ENCODE measurements around the gene NOP14. TPM values are rescaled to one million over a fixed set of nuclear protein-coding genes. Genes with fewer than 3 reads are reported as not detected.

Gene NOP14
- total and polyA plus RNA-seq, 2 donors (not counting 1 experiment from before 2014, with no cell fraction given): 9.1 to 30.4 TPM

DNA sequence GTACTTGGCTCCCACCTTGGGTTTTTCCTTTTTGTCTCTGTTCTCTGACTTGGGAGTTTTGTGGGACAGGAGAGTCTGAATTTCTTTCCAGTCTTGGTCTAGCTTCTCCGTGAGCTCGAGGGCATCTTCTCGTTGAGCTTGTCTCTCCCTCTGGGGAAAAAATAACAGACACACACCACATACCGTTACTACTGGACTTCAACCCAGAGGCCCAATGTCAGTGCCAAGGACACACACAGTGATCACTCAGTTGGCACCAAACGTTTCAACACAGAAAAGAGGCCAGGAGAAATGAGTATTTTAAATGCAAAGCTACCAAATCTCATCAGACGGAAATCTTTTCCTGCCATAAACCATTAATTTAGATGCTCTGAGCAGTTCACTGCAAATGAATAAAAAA, 9.7 kb downstream of the NOP14 start:
- 97% methylated on average over 5 of the region's 6 CpGs for WGBS (ENCODE audit: insufficient coverage)
- Histone ChIP-seq H3K36me3 (replicated peaks in 1 of 2; ENCODE audit: control extremely low read depth in 1 of 2, control insufficient read depth in 1 of 2, extremely low read depth in 1 of 2, insufficient read depth in 2 of 2, low read length in 1 of 2) (peaks cover 2 to 86% of the 10 kb centered on the region in 2 experiments), H3K9me3 (ENCODE audit: control extremely low read depth in 1 of 3, control insufficient read depth in 2 of 3, insufficient read depth in 1 of 3, low read length in 2 of 3) (peaks cover 0 to 6% (median 0%) of the 10 kb centered on the region in 3 donors), H2AFZ (ENCODE audit: insufficient read depth, low read depth, low read length, poor library complexity, severe bottlenecking) (no peak overlapping the region), H3K9ac (ENCODE audit: low read length) (no peak overlapping the region), H4K20me1 (ENCODE audit: control insufficient read depth, insufficient read depth, low read length, poor library complexity, severe bottlenecking) (peaks cover 43% of the 10 kb centered on the region), H3K4me2 (replicated peaks; ENCODE audit: low read depth, low read length, poor library complexity, severe bottlenecking) (no peak overlapping the region), H3K27me3 (replicated peaks in 1 of 4; ENCODE audit: control extremely low read depth in 1 of 4, control insufficient read depth in 3 of 4, insufficient read depth in 4 of 4, low read length in 3 of 4) (no peaks in the 10 kb centered on the region), H3K79me2 (ENCODE audit: control insufficient read depth, insufficient read depth, low read length) (peaks cover 12% of the 10 kb centered on the region), H3K4me1 (ENCODE audit: control insufficient read depth in 2 of 2, insufficient read depth in 2 of 2, low read length in 2 of 2) (no peaks in the 10 kb centered on the region), H3K4me3 (ENCODE audit: control extremely low read depth in 1 of 5, extremely low read depth in 1 of 5, insufficient read depth in 1 of 5, low read depth in 2 of 5, low read length in 4 of 5) (no peak overlapping the region), H3K27ac (ENCODE audit: low read length in 2 of 2) (no peak overlapping the region)
- ChIA-PET CTCF (interaction anchor here (0.8 to 2.2 kb wide), 8 partner anchors 9 to 262 kb away, joined by 3 to 11 read pairs (median 5); no protein-coding TSS in a partner anchor), POLR2A (interaction anchor here (1.0 to 1.2 kb wide), 2 partner anchors 9 to 18 kb away, joined by 3 to 4 read pairs; no protein-coding TSS in a partner anchor)
- Mint-ChIP-seq H3K4me3 (no peak overlapping the region), H3K4me1 (peaks cover 5% of the 10 kb centered on the region), H3K27ac (no peak overlapping the region), H3K9me3 (ENCODE audit: insufficient read depth) (no peaks in the 10 kb centered on the region), H3K27me3 (no peaks in the 10 kb centered on the region)
- intact Hi-C loops (cut with micrococcal nuclease): no loop called here
- DNase-seq (no peak), ATAC-seq (ENCODE audit: low read depth) (no peak)
- TF ChIP-seq, protein P1, sequence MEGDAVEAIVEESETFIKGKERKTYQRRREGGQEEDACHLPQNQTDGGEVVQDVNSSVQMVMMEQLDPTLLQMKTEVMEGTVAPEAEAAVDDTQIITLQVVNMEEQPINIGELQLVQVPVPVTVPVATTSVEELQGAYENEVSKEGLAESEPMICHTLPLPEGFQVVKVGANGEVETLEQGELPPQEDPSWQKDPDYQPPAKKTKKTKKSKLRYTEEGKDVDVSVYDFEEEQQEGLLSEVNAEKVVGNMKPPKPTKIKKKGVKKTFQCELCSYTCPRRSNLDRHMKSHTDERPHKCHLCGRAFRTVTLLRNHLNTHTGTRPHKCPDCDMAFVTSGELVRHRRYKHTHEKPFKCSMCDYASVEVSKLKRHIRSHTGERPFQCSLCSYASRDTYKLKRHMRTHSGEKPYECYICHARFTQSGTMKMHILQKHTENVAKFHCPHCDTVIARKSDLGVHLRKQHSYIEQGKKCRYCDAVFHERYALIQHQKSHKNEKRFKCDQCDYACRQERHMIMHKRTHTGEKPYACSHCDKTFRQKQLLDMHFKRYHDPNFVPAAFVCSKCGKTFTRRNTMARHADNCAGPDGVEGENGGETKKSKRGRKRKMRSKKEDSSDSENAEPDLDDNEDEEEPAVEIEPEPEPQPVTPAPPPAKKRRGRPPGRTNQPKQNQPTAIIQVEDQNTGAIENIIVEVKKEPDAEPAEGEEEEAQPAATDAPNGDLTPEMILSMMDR (IDR thresholded peaks at IDR 0.05): no peak
- no peak for TF ChIP-seq EZH2 (IDR thresholded peaks at IDR 0.05; ENCODE audit: borderline replicate concordance, insufficient read depth, low read depth, low read length, poor library complexity, severe bottlenecking)

DNA sequence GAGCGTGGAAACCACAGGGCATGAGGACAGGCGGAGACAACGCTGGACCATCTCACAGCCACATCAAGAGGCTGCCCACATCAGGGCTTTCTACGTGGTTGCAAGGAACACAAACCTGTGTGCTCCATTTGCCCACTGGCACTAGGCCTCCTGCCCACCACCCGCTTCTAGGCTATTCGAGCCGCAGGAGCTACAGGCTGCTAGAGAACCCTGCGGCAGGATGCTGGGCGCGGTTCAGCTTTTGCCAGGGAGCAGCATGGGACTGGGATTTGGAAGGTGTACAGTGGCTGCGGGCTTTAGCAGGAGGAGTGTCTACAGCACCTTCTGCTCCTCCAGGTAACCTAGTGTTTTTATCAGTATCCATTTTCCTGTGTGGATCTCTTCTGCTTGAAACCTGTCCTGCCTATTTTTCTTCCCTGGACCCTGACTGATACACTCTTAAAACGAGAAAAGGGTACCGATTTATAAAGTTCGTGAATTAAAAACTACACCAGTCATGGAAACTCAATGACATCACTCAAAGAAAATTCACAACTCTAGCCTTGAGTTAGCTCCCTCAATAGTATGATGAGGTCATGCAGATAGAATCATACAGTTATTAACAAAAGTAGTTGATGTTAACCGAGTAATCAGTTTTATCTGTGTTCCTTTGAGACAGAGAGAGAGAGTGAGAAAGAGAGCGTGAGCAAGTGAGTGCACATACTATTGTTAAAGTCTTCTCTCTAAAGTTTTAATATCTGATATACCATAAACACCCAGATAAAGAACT, 12.8 kb downstream of the NOP14 start:
- intact Hi-C loops (cut with micrococcal nuclease): no loop called here
- Mint-ChIP-seq H3K27me3 (no peaks in the 10 kb centered on the region), H3K4me3 (no peak overlapping the region), H3K27ac (no peak overlapping the region), H3K9me3 (ENCODE audit: insufficient read depth) (no peaks in the 10 kb centered on the region), H3K4me1 (peaks cover 3% of the 10 kb centered on the region)
- Histone ChIP-seq H3K36me3 (replicated peaks in 1 of 2; ENCODE audit: control extremely low read depth in 1 of 2, control insufficient read depth in 1 of 2, extremely low read depth in 1 of 2, insufficient read depth in 2 of 2, low read length in 1 of 2) (peaks cover 2 to 86% of the 10 kb centered on the region in 2 experiments), H3K4me3 (ENCODE audit: control extremely low read depth in 1 of 5, extremely low read depth in 1 of 5, insufficient read depth in 1 of 5, low read depth in 2 of 5, low read length in 4 of 5) (no peak overlapping the region), H3K9me3 (ENCODE audit: control extremely low read depth in 1 of 3, control insufficient read depth in 2 of 3, insufficient read depth in 1 of 3, low read length in 2 of 3) (peaks cover 0 to 4% (median 0%) of the 10 kb centered on the region in 3 donors), H3K79me2 (ENCODE audit: control insufficient read depth, insufficient read depth, low read length) (no peaks in the 10 kb centered on the region), H3K4me1 (ENCODE audit: control insufficient read depth in 2 of 2, insufficient read depth in 2 of 2, low read length in 2 of 2) (no peaks in the 10 kb centered on the region), H3K27me3 (replicated peaks in 1 of 4; ENCODE audit: control extremely low read depth in 1 of 4, control insufficient read depth in 3 of 4, insufficient read depth in 4 of 4, low read length in 3 of 4) (no peaks in the 10 kb centered on the region), H2AFZ (ENCODE audit: insufficient read depth, low read depth, low read length, poor library complexity, severe bottlenecking) (no peak overlapping the region), H3K9ac (ENCODE audit: low read length) (no peak overlapping the region), H3K27ac (ENCODE audit: low read length in 2 of 2) (no peak overlapping the region), H4K20me1 (ENCODE audit: control insufficient read depth, insufficient read depth, low read length, poor library complexity, severe bottlenecking) (peaks cover 17% of the 10 kb centered on the region), H3K4me2 (replicated peaks; ENCODE audit: low read depth, low read length, poor library complexity, severe bottlenecking) (no peak overlapping the region)
- no peak for DNase-seq
- TF ChIP-seq, protein P1 (IDR thresholded peaks at IDR 0.05): no peak
- TF ChIP-seq EZH2 (IDR thresholded peaks at IDR 0.05; ENCODE audit: borderline replicate concordance, insufficient read depth, low read depth, low read length, poor library complexity, severe bottlenecking): no peak
- ATAC-seq (ENCODE audit: low read depth): no peak
- ChIA-PET POLR2A (no interaction called here), CTCF (interaction anchor here (1.4 to 3.1 kb wide), 2 partner anchors 13 to 188 kb away, joined by 3 to 10 read pairs; partner anchors contain the start of genes GRK4 and NOP14)
- WGBS (ENCODE audit: insufficient coverage): 100% methylated on average over 9 of the region's 16 CpGs
